HG03565 (cell line): Measurements from ENCODE around the gene RIMBP2.

Experiments used
- ATAC-seq: cut with Tn5 transposase; IDR thresholded peaks from one replicate; pipeline ENCODE4 v1.9.1; 2021; ENCODE audit warnings: mild to moderate bottlenecking, moderate library complexity; ENCODE audit not compliant: unreplicated experiment

Gene RIMBP2

GRCh38 chr12:130639476-130640424, 76.3 kb downstream of the RIMBP2 start:
- ATAC-seq, result no peak

GRCh38 chr12:130636370-130636769, 79.7 kb downstream of the RIMBP2 start:
- no peak for ATAC-seq

GRCh38 chr12:130634866-130635265, 81.2 kb downstream of the RIMBP2 start:
- ATAC-seq, result no peak

- ATAC-seq, result no peak
Measured at GRCh38 chr12:130633771-130634170, 82.3 kb downstream of the RIMBP2 start.

- no peak for ATAC-seq
Measured at GRCh38 chr12:130632642-130633041, 83.5 kb downstream of the RIMBP2 start.

- no peak for ATAC-seq
Measured at GRCh38 chr12:130628304-130628703, 87.8 kb downstream of the RIMBP2 start.

- ATAC-seq, result no peak
Measured at GRCh38 chr12:130627175-130627574, 88.9 kb downstream of the RIMBP2 start.

GRCh38 chr12:130626601-130627000, 89.5 kb downstream of the RIMBP2 start:
- ATAC-seq, result no peak

GRCh38 chr12:130625201-130625600, 90.9 kb downstream of the RIMBP2 start:
- no peak for ATAC-seq

- ATAC-seq, result no peak
Measured at GRCh38 chr12:130622803-130623202, 93.3 kb downstream of the RIMBP2 start.

GRCh38 chr12:130621696-130622298, 94.3 kb downstream of the RIMBP2 start:
- ATAC-seq, result no peak

GRCh38 chr12:130620756-130621155, 95.3 kb downstream of the RIMBP2 start:
- ATAC-seq, result no peak

GRCh38 chr12:130620281-130620680, 95.8 kb downstream of the RIMBP2 start:
- no peak for ATAC-seq

- no peak for ATAC-seq
Measured at GRCh38 chr12:130619385-130620001, 96.6 kb downstream of the RIMBP2 start.

GRCh38 chr12:130617219-130617618, 98.9 kb downstream of the RIMBP2 start:
- no peak for ATAC-seq

- ATAC-seq, result no peak
Measured at GRCh38 chr12:130615861-130616345, 100.2 kb downstream of the RIMBP2 start.

GRCh38 chr12:130614530-130614905, 101.6 kb downstream of the RIMBP2 start:
- no peak for ATAC-seq

- ATAC-seq, result no peak
Measured at GRCh38 chr12:130613831-130614529, 102.1 kb downstream of the RIMBP2 start.

GRCh38 chr12:130613131-130613530, 103.0 kb downstream of the RIMBP2 start:
- no peak for ATAC-seq

GRCh38 chr12:130611026-130611905, 104.8 kb downstream of the RIMBP2 start:
- ATAC-seq, result no peak
